NT2/D1 (cell line): ENCODE measurements around the gene WDR47.

ENCODE experiments used
- SUZ12 ChIP-seq: IDR thresholded peaks from 2 replicates; pipeline ENCODE4 v1.6.1; 2011; ENCODE audit not compliant: insufficient read length, insufficient read depth; ENCODE audit errors: extremely low read depth
- YY1 ChIP-seq: IDR thresholded peaks from 2 replicates; pipeline ENCODE4 v1.6.1; 2011; ENCODE audit not compliant: insufficient read length, insufficient read depth
- ZNF274 ChIP-seq: IDR thresholded peaks from 2 replicates; pipeline ENCODE4 v1.6.1; 2011; ENCODE audit warnings: mild to moderate bottlenecking, low read depth, low read length

- TF ChIP-seq ZNF274 (no peak), YY1 (no peak), SUZ12 (no peak)
Observed at GRCh38 chr1:108949044-108949443, 92.9 kb downstream of the WDR47 start.
